ENCODE results near the gene PTOV1.

Gene PTOV1

DNA sequence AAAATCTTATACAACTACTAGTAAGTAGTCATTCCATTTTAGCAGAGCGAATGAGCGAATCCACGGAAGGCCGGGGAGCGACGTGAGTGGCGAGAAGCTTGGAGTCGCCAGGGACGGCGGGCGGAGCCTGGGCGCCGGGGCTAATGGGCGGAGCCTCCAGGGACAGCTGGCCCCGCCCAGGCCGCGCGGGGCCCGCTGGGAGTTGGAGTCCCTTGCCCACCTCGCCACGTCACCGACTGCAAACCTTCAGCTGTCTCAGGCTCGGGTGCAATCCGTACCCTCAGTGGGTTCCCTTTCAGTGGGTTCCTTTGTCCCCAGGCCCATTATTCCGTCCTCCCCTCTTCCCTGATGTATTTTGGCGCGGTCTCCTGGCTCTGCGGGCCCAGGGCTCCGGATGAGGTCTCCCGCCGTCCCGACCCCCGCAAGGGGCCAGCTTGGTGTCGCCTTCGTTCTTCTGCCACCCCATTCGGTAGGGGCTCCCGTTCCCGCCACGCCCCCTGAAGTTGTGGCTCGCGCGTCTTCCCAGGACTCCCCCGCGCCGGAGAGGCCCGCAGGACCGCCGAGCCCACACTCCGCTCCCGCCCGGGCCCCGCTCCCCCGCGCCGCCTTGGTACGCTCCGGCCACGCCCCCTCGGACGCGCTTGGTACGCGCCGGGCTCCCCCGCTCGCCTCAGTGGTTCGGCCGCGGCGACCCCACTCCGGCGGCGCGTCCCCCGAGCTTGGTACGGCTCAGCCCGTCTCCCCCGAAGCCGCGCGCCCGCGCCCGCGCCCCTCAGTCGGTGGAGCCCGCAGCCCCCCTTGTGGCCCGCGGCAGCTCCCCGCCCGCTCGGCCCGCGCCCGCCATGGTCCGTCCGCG is at the start of gene PTOV1:
Gene PTOV1, plus strand, starts transcription at position 673 of the 856 bp plus-strand sequence.
- Histone ChIP-seq H3K27ac (peak within 1 kb of the TSS; percentile 88 to 97 (median 92)), H3K27me3 (no peaks in the 10 kb centered on the region), H3K4me2 (peak within 1 kb of the TSS; percentile 91 to 100 (median 98)), H3K36me3 (peaks cover 9 to 22% (median 17%) of the 10 kb centered on the region in 11 experiments; a peak in 20 of 22 replicates), H3K4me1 (peaks cover 40 to 59% (median 49%) of the 10 kb centered on the region in 10 experiments), H3K9me3 (replicated peaks in 1 of 11) (peaks cover 0 to 14% (median 8%) of the 10 kb centered on the region in 11 experiments; a peak in 12 of 22 replicates), H3K4me3 (peak within 1 kb of the TSS; percentile 83 to 99 (median 96)), H4K20me1 (peaks cover 37 to 46% (median 40%) of the 10 kb centered on the region in 11 experiments), H3K9ac (peak within 1 kb of the TSS; percentile 87 to 99 (median 94))
- no peak for TF ChIP-seq Cebpa-rat (IDR thresholded peaks at IDR 0.05)

- no peak for TF ChIP-seq Cebpa-rat (IDR thresholded peaks at IDR 0.05)
- Histone ChIP-seq H3K36me3 (peaks cover 75 to 97% (median 82%) of the 10 kb centered on the region in 11 experiments), H4K20me1 (peaks cover 0 to 44% (median 0%) of the 10 kb centered on the region in 11 experiments; a peak in 6 of 22 replicates), H3K9ac (no peak overlapping the region; a peak in 2 of 22 replicates), H3K4me1 (peaks cover 0 to 14% (median 12%) of the 10 kb centered on the region in 10 experiments; a peak in 15 of 20 replicates), H3K4me2 (peak overlapping the region in 3 of 11 experiments; percentile 18 to 62 (median 45); a peak in 2 of 22 replicates), H3K27ac (no peak overlapping the region), H3K4me3 (no peak overlapping the region), H3K27me3 (no peaks in the 10 kb centered on the region), H3K9me3 (replicated peaks in 1 of 11) (no peaks in the 10 kb centered on the region)
Observed at GRCh38 chr19:49801401-49801888, 49.5 kb upstream of the PTOV1 start.

GRCh38 chr19:49801966-49802661 is 48.8 kb upstream of the PTOV1 start:
- no peak for TF ChIP-seq Cebpa-rat (IDR thresholded peaks at IDR 0.05)
- Histone ChIP-seq H3K4me2 (peak overlapping the region in 9 of 11 experiments; percentile 18 to 62 (median 45); a peak in 15 of 22 replicates), H3K36me3 (peaks cover 71 to 92% (median 78%) of the 10 kb centered on the region in 11 experiments), H3K27me3 (no peaks in the 10 kb centered on the region), H3K9me3 (replicated peaks in 1 of 11) (no peaks in the 10 kb centered on the region), H3K27ac (peak overlapping the region in 4 of 11 experiments; percentile 13 to 48 (median 28); a peak in 5 of 22 replicates), H3K4me3 (no peak overlapping the region), H4K20me1 (peaks cover 0 to 42% (median 0%) of the 10 kb centered on the region in 11 experiments; a peak in 4 of 22 replicates), H3K4me1 (peaks cover 2 to 16% (median 13%) of the 10 kb centered on the region in 10 experiments), H3K9ac (peak overlapping the region in 6 of 11 experiments; percentile 3 to 49 (median 16); a peak in 6 of 22 replicates)

DNA sequence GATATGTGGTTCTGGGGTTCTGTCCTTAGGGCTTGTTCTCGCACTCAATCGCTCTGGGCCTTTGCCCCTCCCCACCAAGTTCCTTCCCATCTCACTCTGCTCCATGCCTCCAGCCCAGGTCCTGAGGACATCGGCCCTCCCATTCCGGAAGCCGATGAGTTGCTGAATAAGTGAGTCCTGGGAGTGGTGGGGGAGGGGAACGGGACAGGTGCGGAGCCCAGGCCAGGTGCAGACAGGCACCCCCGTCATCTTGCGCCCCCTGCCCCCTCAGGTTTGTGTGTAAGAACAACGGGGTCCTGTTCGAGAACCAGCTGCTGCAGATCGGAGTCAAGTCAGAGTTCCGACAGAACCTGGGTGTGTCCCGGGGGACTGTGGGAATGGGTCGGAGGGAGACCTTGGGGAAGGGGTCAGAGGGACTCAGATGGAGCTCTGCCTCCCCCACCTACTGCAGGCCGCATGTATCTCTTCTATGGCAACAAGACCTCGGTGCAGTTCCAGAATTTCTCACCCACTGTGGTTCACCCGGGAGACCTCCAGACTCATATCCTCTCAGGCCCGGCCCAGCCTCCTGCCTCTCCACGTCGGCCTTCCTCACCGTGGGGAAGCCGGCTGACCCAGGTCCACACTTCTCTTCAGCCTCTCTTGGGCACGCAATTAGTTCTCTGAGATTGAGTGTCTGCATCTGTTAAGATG is 48.0 kb upstream of the PTOV1 start:
- Histone ChIP-seq H3K4me1 (peaks cover 11 to 25% (median 22%) of the 10 kb centered on the region in 10 experiments), H3K9ac (peak overlapping the region in 4 of 11 experiments; percentile 3 to 49 (median 31); a peak in 4 of 22 replicates), H3K4me2 (peak overlapping the region in 9 of 11 experiments; percentile 18 to 62 (median 45); a peak in 13 of 22 replicates), H4K20me1 (peaks cover 0 to 48% (median 0%) of the 10 kb centered on the region in 11 experiments; a peak in 4 of 22 replicates), H3K36me3 (peaks cover 65 to 88% (median 71%) of the 10 kb centered on the region in 11 experiments), H3K4me3 (no peak overlapping the region), H3K27ac (peak overlapping the region in 2 of 11 experiments; percentile 13 to 32; a peak in 2 of 22 replicates), H3K27me3 (no peaks in the 10 kb centered on the region), H3K9me3 (replicated peaks in 1 of 11) (no peaks in the 10 kb centered on the region)
- no peak for TF ChIP-seq Cebpa-rat (IDR thresholded peaks at IDR 0.05)

DNA sequence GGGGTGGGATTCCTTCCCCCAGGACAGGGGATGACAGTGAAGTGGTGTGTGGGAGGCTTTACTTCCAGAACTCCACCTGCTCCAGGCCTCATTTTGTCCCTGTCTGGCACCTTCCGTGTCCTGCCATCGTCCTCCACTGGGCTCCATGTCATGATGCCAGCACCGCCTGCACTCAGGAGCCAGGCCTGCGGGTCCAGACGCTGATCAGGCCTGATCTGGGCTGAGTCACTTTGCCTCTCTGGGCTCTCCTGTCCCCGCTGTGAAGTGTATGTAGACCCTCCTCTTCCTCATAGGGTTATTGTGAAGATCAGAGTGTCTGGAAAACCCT is 47.5 kb upstream of the PTOV1 start:
- no peak overlapping the region for H3K9ac ChIP-seq

GRCh38 chr19:49805822-49806619 is 44.9 kb upstream of the PTOV1 start:
- Histone ChIP-seq H3K4me2 (no peak overlapping the region), H3K27me3 (no peaks in the 10 kb centered on the region), H3K4me1 (peaks cover 20 to 38% (median 34%) of the 10 kb centered on the region in 10 experiments), H3K27ac (no peak overlapping the region), H4K20me1 (peaks cover 0 to 21% (median 0%) of the 10 kb centered on the region in 11 experiments; a peak in 2 of 22 replicates), H3K9me3 (replicated peaks in 1 of 11) (no peaks in the 10 kb centered on the region), H3K36me3 (peaks cover 37 to 58% (median 42%) of the 10 kb centered on the region in 11 experiments), H3K9ac (0 out of 22 replicates have a peak overlapping the region, but pooled peaks of 1 of the 11 experiments have one; percentile 19), H3K4me3 (no peak overlapping the region)
- no peak for TF ChIP-seq Cebpa-rat (IDR thresholded peaks at IDR 0.05)

More for the DNA sequence above, 47.5 kb upstream of the PTOV1 start:
- H4K20me1 ChIP-seq: peaks cover 0 to 45% (median 0%) of the 10 kb centered on the region in 11 experiments; a peak in 4 of 22 replicates
- H3K4me2 ChIP-seq: no peak overlapping the region
- no peak overlapping the region for H3K27ac ChIP-seq
- H3K36me3 ChIP-seq: peaks cover 62 to 83% (median 68%) of the 10 kb centered on the region in 11 experiments
- no peaks in the 10 kb centered on the region for H3K9me3 ChIP-seq (replicated peaks in 1 of 11)
- peaks cover 16 to 30% (median 25%) of the 10 kb centered on the region in 10 experiments for H3K4me1 ChIP-seq
- no peak for TF ChIP-seq Cebpa-rat (IDR thresholded peaks at IDR 0.05)
- no peaks in the 10 kb centered on the region for H3K27me3 ChIP-seq
- no peak overlapping the region for H3K4me3 ChIP-seq

GRCh38 chr19:49806620-49806959 is 44.4 kb upstream of the PTOV1 start:
- Histone ChIP-seq H3K27ac (no peak overlapping the region), H3K27me3 (no peaks in the 10 kb centered on the region), H3K36me3 (peaks cover 35 to 54% (median 41%) of the 10 kb centered on the region in 11 experiments), H4K20me1 (peaks cover 0 to 17% (median 0%) of the 10 kb centered on the region in 11 experiments; a peak in 2 of 22 replicates), H3K9ac (no peak overlapping the region; a peak in 1 of 22 replicates), H3K4me3 (no peak overlapping the region), H3K9me3 (replicated peaks in 1 of 11) (no peaks in the 10 kb centered on the region), H3K4me2 (0 out of 22 replicates have a peak overlapping the region, but pooled peaks of 1 of the 11 experiments have one; percentile 16), H3K4me1 (peaks cover 20 to 43% (median 34%) of the 10 kb centered on the region in 10 experiments)
- no peak for TF ChIP-seq Cebpa-rat (IDR thresholded peaks at IDR 0.05)
